Transverse colon (tissue), 4 donors: ENCODE measurements around the gene PAFAH1B2.

Experiments used
- POLR2A ChIP-seq: fragments of 450-650 bp; IDR thresholded peaks from one replicate; pipeline ENCODE4 v1.6.1; 2016; ENCODE audit warnings: antibody characterized with exemption, mild to moderate bottlenecking, moderate library complexity
- POLR2AphosphoS5 ChIP-seq, 3 donors: sonication (generic); formaldehyde crosslinking; IDR thresholded peaks; one replicate each; pipeline ENCODE4 v1.6.1; 2016; ENCODE audit warnings: antibody characterized with exemption in 3 of 3
- TF ChIP-seq, protein P1 (sequence below), 5 experiments: fragments of 200-600 bp in 3 of 5; fragments of 450-650 bp in 2 of 5; sonication (generic) in 3 of 5; IDR thresholded peaks; 1 replicate in 2 of 5; 2 replicates in 3 of 5; pipeline ENCODE4 v1.5.1; 2016 to 2017; ENCODE audit warnings: antibody characterized with exemption in 5 of 5, inconsistent platforms in 3 of 5, mild to moderate bottlenecking in 2 of 5, moderate library complexity in 1 of 5

DNA sequence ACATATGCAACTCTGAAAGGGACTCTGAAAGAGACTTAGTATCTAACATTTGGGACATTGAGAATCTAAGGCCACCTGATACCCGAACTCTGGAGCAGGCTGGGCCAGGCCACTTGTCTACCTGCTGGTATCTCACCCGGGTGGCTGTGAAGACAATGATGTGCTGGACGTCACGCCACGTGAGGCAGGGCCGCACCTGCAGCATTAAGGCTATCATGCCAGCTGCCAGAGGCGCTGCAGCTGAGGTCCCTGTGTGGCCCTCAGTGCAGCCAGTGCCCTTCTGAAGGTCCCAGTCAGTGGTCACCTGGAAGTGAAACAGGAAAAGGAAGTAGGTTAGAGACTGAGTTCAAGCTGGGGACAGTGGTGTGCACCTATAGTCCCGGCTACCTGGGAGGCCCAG is 75.4 kb downstream of the PAFAH1B2 start:
- TF ChIP-seq POLR2AphosphoS5 (IDR thresholded peaks at IDR 0.05): no peak
- no peak for TF ChIP-seq POLR2A
- TF ChIP-seq, protein P1, sequence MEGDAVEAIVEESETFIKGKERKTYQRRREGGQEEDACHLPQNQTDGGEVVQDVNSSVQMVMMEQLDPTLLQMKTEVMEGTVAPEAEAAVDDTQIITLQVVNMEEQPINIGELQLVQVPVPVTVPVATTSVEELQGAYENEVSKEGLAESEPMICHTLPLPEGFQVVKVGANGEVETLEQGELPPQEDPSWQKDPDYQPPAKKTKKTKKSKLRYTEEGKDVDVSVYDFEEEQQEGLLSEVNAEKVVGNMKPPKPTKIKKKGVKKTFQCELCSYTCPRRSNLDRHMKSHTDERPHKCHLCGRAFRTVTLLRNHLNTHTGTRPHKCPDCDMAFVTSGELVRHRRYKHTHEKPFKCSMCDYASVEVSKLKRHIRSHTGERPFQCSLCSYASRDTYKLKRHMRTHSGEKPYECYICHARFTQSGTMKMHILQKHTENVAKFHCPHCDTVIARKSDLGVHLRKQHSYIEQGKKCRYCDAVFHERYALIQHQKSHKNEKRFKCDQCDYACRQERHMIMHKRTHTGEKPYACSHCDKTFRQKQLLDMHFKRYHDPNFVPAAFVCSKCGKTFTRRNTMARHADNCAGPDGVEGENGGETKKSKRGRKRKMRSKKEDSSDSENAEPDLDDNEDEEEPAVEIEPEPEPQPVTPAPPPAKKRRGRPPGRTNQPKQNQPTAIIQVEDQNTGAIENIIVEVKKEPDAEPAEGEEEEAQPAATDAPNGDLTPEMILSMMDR (IDR thresholded peaks at IDR 0.05): no peak
